GM20431 (cell line): ENCODE measurements around the gene TMEM143.

ENCODE experiments used
- in situ Hi-C: fragments of 300-500 bp; cut with MseI, MboI; formaldehyde crosslinking; loops from one replicate; pipeline ENCODE4 v1.15.0; 2020; ENCODE audit warnings: low sequenced_read_pairs; ENCODE audit not compliant: unreplicated experiment

Gene TMEM143

DNA sequence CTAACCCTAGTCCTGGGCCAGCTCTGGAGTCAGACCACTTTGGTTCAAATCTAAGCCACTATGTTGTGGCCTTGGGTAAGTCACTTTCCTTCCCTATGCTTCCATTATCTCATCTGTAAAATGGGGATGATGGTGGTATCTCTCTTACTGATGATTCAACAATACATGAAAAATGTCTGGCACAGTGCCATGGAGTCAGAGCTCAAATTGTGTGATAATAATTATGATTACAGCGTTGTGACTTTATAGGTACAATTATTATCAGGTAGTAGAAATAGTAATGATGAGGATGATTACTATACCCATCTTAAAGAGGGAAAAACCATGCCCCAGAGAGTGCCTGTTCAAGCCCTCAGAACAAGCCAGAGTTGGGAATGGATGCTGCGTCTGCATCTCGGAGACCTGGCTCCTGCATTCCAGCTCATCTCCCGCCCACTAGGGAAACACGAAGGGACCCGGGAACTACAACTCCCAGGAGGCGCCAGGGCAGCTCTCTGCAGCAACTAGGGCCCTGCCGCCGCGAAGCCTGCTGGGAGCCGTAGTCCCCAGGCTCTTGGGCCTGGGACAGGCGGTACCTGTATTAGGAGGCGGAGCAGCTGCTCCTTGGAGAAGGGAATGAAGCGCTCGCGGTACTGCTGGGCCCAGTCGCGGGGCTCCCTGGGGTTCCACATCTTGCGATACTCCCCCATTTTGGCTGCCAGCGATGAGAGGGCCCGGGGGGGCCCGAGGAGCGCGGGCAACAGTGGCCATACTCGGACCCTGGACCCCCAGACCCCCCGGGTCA is 832 bp downstream of the TMEM143 start:
- in situ Hi-C loops: no loop called here

DNA sequence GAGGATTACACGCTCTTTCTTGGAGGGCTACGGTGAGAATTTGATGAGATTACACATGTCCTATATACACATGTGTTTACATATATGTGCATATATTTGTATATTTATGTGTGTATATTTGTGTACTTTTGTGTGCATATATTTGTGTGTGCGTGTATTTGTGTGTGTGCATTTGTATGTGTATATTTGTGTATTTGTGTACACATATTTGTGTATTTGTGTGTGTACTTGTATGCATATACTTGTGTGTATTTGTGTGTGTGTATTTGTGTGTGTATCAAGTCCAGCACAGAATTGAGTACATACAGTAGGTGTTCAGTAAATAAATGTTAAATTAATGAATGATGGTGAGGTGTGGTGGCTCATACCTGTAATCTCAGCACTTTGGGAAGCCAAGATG is 1.8 kb downstream of the TMEM143 start:
- in situ Hi-C loops: no loop called here

DNA sequence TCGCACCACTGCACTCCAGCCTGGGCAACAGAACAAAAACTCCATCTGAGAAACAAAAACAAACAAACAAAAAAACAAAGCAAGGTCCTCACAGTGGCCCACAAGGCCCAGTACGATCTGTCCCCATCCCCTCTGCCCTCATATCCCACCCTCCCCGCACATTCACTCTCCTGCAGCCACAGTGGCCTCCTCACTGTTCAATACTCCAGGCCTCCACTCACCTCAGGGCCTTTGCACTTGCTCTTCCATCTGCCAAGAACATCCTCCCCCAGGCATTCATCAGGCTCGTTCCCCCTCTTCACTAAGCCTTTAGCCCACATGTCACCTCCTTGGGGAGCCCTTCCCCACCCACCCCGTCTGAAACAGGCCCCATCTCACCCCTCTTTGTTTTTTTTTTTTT is 4.6 kb downstream of the TMEM143 start:
- in situ Hi-C loops: no loop called here

DNA sequence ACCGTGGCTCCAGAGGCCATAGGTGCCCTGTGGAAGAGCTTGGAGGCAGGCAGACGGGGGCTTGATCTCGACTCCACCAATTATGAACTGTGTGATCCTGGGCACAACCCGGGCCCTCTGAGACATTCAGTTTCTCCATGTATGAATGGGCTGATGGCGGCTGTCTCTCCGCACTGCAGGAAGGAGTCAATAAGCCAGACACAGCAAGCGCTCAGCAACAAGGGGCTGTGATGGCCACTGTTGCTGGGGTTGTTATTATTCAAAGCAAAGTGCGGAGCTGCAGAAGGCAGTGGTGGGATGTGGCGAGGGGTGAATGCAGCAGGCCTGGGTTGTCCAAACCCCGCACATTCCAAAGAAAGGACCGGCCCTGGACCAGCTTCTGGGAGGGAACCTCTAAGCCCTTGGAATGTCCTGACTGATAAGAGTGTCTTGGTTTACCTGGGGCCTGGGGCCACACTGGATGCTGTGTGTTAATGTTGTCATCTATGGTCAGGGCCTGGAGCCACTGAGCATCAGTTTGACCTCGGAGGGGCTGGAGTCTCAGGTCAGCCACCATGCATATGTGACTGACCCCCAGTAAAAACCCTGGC is 8.3 kb downstream of the TMEM143 start:
- in situ Hi-C loops: no loop called here

DNA sequence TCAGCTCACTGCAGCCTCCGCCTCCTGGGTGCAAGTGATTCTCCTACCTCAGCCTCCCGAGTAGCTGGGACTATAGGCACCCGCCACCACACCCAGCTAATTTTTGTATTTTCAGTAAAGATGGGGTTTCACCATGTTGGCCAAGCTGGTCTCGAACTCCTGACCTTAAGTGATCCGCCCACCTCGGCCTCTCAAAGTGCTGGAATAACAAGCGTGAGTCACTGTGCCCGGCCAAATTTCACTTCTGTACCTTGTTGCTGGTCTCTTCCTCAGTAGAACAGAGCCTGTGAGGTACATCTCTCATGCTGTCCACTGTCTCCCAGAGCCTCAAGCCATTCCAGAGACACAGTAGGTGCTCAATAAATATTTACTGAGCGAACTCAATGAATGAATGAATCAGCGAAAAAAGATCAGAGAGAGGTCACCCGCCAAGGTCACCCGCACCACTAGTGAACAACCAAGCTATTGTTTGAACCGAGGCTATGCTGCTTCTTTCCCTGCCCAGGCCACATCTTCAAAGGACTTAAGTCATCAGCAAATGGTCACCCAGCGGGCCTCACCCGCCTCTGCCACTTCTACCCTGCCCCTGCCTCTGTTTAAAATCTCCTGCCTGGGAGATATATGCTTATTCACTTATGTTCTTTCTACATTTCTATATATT is 9.3 kb downstream of the TMEM143 start:
- in situ Hi-C loops: no loop called here

DNA sequence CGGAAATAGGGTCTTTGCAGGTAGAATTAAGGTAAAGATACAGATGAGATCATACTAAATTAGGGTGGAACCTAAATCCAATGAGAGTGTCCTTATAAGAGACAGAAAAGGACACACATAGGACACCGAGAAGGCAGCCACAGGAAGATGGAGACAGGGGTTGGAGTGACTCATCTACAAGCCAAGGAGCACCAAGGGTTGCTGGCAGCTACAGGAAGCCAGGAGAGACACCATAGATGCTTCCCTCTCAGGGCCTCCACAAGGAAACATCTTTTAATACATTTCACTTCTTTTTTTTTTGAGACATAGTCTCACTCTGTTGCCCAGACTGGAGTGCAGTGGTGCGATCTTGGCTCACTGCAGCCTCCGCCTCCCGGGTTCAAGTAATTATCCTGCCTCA is 10.1 kb downstream of the TMEM143 start:
- in situ Hi-C loops: no loop called here

DNA sequence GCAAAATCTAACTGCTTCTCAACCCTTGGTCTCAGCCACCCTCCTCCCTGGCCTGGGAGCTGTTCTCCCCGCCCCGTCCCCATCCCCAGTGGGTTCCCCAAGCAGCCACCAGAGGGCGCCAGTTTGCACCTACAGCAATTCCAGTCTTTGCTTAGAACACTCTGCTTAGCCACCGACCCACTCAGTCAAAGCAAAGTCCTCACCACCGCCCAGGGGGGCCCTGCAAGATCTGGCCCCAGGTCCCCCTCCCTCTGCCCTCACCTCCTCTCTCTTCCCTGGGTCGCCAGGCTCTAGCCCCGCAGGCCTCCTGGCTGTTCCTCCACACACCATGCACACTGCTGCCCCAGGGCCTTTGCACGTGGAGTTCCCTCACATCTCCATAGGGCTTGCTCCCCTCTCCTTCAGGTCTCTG is 12.4 kb downstream of the TMEM143 start:
- in situ Hi-C loops: no loop called here

DNA sequence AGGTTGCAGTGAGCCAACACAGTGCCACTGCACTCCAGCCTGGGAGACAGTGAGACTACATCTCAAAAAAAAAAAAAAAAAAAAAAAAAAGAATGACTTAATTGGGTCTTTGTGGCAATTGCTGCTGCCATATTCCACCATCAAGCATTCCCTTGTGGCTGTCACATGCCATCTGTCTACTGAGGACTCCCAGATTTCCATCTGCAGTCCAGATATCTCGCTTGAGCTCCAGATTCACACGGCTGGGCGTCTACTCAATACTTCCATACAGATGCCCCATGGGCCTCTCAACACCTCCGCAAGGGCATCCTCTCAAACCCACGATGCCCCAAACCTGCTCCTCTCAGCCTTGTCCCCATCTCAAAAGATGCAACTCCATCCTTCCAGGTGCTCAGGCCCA is 12.9 kb downstream of the TMEM143 start:
- in situ Hi-C loops: no loop called here

DNA sequence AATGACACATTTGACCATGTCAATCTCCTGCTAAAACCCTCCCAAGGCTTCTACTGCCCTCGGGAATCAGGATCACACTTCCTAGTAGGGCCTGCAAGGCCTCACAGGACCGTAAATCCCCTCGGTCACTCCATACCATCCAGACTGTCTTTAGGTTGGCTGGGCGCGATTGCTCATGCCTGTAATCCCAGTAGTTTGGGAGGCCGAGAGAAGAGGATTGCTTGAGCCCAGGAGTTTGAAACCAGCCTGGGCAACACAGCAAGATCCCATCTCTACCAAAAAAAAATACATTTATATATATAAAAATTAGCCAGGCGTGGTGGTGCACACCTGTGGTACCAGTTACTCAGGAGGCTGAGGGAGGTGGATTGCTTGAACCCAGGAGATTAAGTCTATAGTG is 15.0 kb downstream of the TMEM143 start:
- in situ Hi-C loops: no loop called here

DNA sequence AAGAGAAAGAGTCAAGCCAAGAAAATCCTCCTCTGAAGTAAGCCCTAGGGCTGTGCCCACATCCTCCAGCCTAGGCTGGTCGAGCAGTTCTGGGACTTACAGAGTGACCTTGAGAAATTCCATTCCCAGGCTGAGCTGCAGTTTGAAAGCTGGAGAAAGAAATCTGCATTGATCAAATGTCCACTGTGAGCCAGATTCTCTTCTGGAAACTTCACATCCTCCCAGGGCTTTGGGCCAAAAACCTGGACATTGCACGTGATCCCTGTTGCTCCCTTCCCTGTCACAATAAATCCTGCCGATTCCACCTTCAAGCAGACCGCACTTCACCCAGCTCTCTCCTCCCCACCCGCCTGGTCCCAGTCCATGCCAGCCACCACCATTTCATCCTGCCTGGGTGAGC is 15.7 kb downstream of the TMEM143 start:
- in situ Hi-C loops: no loop called here

DNA sequence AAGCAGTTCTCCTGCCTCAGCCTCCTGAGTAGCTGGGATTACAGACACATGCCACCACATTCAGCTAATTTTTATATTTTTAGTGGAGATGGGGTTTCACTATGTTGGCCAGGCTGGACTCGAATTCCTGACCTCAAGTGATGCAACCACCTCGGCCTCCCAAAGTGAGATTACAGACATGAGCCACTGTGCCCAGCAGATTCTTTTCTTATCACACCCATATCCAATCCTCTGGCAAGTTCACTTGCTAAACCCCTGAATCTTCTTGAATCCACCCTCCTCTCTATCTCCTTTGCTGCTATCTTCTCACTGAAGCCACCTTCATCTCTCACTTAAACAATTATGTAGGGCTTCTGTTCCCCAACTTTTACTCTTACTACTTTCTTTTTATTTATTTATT is 17.5 kb downstream of the TMEM143 start:
- in situ Hi-C loops: no loop called here

DNA sequence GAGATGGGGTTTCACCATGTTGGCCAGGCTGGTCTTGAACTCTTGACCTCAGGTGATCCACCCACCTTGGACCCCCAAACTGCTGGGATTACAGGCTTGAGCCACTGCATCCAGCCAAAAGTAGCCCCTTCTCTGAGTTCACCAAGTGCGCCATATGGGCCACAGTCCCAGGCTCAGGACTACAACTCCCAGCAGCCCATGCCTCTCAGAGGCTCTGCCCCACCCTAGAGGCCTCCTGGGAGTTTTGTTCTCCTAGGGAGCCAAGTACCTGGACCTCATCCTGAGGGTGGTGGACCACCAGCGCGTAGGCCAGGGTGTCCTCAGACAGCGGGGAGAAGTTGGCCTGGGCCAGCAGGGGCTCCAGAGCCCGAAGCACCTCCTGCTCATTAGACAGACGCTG is 18.8 kb downstream of the TMEM143 start:
- in situ Hi-C loops: no loop called here

DNA sequence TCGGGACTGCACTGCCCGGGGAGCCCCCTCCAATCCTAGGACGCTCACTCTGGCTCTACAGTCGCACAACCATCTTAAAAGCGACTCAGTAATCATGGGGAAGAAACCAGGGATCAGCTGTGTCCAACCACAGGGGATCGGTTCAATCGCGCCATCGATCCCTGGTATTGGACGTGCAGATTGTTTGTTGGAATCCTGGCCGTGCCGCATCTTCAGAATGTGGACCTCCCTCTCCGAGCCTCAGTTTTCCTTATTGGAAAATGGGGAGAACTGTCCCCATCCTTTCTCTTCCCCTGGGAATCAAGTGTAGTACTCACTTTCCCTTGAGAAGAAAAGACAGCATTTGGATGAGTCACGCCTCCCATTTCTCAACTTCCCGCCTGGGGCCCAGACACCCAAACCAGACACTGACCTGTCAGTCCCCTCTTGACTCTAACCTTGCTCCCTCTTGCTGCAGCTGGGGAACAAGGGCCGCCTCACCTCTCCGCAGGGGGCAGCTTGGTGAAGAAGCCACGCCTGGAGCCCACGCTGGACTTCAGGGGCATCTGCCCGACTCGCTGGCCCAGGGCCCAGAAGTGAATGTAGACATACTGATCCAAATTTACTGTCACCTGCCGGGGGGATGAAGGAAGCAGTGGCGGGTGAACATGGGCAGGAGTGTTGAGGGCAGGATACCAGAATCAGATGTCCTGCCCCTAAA is 20.7 kb downstream of the TMEM143 start:
- in situ Hi-C loops: no loop called here

DNA sequence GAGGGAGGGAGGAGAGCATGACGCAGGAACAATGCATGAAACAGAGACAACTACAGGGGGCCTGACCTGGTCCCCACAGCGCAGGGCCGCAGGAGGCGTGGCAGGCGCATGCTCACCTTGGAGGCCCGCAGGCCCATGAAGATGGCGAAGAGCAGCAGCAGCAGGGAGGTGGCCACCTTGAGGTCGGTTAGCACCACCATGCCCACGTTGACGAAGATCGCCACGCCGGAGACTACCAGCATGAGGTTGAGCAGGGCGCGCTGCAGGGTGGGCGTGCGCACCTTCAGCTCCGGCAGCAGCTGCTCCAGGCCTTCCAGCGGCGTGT is 21.4 kb downstream of the TMEM143 start:
- in situ Hi-C loops: no loop called here

DNA sequence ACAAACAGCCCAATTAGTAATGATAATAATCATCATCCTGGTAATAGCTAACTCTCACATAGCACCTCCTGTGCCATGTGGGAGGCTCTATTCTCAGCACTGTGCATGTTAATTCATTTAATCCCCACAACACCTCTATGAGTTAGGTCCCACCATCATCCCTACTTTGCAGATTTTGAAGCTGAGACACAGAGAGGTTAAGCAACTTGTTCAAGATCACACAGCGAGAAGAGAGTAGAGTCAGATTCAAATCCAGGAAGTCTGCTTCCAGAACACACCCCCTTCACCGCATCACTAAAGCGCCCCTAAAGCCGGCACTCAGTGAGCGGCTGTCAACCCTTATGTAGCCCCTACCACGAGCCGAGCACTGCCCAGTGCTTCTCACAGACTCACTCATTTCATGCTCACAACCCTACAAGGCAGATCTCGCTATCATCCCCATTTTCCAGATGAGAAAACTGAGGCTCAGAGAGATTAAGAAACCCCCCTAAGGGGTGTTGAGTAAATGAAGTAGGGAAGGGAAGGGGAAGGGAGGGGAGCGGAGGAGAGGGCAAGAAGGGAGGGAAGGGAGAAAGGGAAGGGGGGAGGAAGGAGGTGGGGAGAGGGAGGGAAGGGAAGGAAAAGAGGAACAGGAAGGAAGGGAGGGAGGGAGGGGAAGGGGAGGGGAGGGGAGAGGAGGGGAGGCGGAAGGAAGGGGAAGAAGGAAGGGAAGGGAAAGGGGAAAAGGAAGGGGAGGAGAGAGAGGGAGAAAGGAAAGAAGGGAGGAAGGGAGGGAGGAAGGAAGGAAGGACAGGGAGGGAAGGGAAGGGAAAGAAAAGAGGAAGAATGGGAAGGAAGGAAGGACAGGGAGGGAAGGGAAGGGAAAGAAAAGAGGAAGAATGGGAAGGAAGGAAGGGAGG is 22.0 kb downstream of the TMEM143 start:
- in situ Hi-C loops: no loop called here

DNA sequence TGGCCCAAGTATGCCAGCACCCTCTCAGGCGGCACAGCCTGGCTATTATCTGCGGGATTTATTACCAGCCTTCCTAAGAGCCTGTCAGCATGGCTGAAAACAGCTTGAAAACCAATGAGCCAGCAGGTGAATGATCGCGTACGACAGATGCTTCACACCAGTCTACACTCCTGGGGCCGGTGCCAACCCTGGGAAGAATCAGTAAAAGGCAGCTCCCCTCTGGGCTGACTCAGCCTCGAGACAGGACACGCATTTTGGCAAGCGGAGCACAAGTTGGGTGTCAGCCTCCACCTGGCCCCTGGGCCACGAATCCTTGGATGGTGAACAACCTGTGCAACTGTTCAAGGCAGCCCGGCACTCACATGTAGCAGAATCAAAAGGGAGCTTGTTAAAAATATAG is 22.7 kb downstream of the TMEM143 start:
- in situ Hi-C loops: no loop called here

DNA sequence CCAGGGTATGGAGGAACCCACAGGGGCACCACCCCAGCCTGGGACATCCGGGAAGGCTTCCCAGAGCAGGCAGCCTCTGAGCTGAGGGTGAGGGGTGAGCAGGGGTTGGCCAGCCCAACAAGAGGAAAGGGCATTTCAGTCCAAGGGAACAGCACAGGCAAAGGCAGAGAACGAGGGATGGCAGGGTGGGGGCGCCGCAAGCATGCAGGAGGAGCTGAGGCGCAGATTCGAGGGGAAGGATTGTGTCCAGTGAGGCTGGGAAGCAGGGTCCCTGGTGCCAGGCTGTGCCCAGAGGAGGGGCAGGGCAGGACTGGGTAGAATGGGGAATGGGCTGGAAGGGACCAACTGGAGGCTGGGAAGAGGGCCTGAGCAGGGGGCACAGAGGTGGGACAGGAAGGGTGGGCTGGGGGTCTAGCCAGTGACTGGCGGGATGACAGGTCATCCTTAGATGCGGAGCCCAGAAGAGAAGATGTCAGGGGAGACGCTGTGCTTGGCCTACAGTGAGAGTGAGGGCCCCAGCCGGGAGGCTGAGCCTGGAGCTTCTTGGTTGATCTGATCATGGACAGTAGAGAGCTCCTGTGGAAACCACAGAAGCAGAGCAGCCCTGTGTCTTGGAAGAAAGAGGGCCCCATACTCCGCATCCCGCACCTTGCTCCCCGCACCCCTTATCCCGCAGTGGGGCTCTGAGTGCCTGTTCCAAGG is 24.8 kb downstream of the TMEM143 start:
- in situ Hi-C loops: no loop called here

DNA sequence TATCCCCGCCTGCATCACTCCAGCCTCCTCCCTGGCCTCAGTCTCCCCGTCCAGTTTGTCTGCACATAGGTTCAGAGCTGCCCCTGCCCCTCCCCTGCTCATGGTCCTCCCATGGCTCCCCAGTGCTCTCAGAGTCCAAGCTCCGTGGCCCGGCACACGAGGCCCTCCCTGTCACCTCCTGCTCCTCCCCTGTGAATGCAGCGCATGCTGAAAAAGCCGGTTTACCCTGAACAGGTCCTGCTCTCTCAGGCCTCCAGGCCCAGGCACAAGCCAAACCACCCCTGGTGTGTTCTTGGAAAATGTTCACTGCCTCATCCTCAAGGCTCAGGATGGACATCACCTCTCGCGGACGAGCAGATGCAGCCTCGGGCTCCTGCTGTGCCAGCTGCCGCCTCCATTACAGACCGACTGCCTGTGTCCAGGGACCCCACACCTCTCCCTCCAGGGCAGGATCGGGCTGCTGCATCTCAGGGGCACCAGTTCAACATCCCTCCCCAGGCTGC is 25.4 kb downstream of the TMEM143 start:
- in situ Hi-C loops: no loop called here
